GM18517 (cell line): ENCODE results near the gene FBXL17.

Source experiments
- ATAC-seq: cut with Tn5 transposase; IDR thresholded peaks from one replicate; pipeline ENCODE4 v1.9.1; 2021; ENCODE audit warnings: mild to moderate bottlenecking, moderate library complexity; ENCODE audit not compliant: unreplicated experiment

FBXL17 gene

DNA sequence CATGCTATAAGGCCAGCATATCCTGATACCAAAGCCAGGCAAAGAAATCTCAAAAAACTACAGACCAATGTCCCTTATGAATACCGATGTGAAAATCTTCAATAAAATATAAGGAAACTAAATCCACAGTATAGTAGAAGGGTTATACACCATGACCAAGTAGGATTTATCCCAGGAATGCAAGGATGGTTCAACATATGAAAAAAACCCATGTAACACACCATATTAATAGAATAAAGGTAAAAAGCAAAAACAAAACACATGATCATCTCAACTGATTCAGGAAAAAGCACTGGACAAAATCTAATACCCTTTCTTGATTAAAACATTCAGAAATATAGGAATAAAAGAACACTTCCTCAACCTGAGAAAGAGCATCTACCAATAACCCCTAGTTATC, 6.1 kb downstream of the FBXL17 start:
- ATAC-seq: no peak

DNA sequence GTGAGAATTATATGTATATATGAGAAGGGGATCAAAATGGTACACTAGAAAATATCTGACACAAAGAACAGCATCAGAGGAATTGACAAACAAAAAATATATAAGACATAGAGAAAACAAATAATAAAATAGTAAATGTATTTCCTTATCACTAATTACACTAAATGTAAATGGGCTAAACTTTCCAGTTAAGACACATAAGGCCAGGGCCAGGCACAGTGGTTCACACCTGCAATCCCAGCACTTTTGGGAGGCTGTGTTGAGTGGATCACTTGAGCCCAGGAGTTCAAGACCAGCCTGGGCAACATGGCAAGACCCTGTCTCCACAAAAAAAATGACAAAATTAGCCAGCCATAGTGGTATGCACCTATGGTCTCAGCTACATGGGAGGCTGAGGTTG, 8.5 kb downstream of the FBXL17 start:
- ATAC-seq: no peak

DNA sequence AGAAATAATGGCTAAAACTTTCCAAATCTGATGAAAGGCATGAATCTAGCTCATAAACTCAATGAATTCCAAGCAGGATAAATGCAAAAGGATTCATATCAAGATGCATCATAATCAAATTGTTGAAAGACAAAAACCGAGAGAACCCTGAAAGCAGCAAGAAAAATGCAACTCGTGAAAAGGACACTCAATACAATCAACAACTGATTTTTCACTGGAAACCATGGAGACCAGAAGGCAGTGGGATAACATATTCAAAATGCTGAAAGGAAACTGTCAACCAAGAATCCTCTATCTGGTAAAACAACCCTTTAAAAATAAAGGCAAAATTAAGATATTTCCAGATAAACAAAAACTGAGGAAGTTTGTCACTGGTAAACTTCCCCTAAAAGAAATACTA, 9.5 kb downstream of the FBXL17 start:
- ATAC-seq: no peak

DNA sequence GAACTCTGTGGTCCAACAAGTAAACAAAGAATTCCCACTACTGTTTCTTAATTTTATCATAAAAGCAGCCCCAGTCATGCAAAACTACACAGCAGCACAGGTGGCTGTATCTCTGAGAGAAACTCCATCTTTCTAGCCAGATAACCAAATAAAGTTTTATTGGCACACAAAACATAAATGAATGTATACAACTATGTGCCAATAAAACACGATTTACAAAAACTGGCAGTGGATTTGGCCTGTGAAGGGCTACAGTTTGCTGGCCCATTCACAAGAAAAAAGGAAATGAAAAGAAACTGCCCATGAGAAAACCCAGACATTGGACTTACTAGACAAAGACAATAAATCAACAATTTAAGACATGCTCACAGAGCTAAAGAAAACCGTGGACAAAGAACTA, 10.6 kb downstream of the FBXL17 start:
- ATAC-seq: no peak

DNA sequence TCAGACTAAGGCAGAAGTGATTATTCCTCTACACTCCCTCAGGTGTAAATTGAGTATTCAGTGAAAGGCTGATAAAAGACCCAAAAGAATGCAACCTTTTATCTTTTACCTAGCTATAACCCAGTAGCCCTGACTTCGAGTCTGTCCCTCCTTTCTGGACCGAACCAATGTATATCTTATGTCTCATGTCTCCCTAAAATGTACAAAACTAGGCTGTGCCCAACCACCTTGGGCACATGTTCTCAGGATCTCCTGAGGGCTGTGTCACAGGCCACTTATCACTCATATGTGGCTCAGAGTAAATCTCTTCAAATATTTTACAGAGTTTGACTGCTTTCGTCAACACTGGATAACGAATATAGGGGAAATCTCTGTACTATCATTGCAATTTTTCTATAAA, 12.7 kb downstream of the FBXL17 start:
- no peak for ATAC-seq

DNA sequence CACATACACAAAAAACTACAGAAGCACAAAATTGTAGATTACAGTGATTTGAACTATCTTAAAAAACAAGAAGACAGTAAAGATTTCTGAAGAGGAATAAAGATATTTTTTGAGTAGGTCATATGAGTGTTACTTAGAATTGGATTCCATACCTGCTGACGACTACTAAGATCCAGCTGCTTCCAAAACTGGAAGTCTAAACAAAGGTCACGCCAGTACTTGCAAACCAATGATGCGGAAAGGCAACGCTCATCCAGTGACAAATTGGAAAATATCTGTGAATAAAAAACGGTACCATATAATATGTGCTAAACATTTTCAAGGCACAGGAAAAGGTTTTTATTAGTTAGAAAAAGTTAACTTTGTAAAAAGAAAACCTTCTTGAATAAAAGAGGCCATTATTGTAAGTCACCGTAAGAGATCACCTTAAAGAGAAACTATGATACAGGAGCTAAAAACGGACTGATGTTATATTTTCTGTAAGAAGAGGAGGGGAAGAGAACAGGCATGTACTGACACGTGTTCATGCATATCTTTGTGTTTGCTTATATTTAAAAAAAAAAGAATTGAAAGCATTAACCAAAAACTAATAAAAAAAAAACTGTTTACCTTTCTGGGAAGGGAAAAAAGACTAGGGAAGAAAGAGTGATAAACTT, 14.1 kb downstream of the FBXL17 start:
- ATAC-seq: no peak

DNA sequence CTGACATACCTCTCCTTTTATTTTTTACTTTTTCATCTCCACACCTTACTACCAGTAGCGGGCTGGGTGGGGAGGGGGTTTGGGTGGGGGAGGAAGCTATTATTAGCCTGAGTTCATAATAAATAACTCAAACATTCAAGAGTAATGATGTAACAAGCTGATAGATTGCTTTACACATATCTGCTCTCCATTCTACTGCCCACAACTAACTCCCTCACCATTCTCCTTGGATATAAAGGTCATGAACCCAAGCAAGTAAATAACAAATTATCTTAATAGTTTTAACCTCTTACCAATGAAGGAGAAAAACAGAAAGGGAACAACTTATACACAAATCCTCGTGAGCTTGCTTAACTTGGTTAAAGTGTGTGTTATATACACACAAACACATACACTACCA, 15.4 kb downstream of the FBXL17 start:
- ATAC-seq: no peak

DNA sequence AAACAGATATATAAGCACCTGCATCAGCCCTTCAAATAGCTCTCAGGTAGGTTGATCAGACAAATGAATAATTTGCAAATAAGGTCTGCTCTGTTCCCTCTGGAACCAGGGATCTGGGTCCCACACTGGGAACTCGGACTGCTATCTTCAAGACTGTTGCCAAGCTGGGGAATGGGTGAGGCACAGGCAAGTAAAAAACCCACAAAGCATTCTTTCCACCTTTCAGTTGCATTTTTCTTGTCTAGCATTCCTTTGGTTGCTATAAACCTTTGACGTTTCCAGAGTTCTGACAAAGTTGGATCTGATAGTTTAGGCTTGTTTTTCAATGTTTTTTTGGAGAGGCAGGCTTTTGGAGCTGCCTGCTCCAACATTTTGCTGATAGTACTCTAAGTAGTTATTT, 20.1 kb downstream of the FBXL17 start:
- no peak for ATAC-seq

DNA sequence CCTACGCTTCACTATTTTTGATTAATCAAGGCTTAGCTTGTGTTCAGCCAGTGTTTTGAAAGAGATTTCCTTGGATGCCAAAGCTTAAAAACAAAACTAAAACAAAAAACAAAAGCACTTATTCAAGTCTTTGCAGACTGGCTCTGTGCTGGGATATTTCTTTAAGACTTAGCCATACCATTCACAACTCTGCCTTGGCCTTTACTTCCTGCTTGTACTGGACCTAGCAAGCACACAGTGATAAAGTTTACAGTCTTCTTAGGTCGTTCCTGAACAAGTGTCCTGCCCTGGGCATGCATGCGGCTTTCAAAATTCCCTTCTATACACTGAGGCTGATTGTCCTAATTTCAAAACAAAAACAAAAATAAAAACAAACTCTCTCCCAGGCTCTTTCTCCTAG, 20.7 kb downstream of the FBXL17 start:
- no peak for ATAC-seq

DNA sequence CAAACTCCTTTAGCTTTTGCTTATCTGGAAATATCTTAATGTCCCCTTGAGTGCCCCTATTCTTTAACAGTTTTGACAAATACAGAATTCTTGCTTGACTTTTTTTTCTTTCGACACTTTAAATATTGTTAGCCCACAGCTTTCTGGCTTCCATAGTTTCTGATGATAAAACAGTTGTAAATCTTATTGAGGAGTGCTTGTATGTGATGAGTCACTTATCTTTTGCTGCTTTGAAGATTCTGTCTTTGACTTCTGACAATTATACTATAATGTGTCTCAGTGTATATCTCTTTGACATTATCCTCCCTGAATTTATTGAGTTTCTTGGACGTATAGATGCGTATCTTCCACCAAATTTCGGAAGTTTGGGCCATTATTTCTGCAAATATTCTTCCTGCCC, 21.6 kb downstream of the FBXL17 start:
- ATAC-seq: no peak

DNA sequence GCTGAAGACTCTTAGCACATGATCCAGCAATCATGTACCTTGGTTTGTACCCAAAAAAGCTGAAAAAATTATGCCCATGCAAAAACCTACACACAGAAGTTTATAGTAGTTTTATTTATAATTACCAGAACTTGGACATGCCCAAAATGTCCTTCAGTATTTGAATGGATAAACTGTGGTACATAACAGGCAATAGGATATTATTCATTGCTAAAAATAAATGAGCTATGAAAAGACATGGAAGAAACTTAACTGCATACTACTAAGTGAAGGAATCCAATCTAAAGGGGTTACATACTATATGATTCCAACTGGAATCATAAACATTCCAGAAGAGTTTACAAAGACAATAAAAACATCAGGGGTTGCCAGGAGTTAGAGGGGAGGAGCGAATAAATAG, 25.6 kb downstream of the FBXL17 start:
- ATAC-seq: no peak

DNA sequence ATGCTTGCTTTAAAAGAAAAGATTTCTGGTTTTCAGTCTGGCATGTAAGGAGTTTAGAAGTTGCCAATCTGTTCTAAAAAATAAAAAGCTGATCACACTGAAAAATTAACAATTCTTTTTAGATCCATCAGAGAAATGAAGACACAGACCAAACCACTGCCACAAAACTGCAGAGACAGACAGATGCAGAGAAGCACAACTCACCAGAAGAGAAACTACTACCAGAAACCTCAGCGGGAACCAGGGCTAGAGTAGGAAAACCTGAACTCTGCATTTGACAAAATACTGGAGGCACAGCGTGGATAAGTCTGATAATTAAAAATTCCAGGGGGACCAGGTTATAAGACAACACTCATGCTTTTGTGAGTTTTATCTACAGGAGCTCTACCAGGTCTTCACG, 28.8 kb downstream of the FBXL17 start:
- ATAC-seq: no peak

DNA sequence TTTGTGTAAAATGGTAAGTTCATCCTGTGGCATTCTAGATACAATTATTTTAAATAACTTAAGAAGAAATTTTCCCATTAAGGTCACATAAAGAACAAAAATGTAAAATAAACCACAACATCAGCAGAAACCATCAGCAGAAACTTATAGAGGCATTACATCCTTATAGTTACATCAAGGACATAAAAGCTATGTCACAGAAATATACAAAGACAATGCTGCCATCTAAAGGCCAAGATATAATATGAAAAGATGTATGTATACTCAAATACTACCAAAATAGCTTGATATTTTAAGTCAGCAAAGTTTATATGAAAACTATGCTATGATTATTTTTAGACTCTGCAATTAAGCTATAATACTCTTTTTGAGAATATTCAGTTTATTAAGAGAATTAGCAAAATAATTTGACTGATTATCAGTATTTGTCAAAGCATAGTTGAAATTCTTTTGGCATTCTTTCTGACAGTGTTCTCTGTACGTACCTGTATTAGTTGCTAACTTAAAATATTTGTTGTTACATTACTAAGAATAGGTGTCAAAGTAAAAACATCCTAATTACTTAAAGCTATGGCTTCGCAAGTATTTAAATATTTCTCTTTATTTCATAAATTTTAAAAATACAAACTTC, 36.2 kb downstream of the FBXL17 start:
- ATAC-seq: peak; percentile 87

DNA sequence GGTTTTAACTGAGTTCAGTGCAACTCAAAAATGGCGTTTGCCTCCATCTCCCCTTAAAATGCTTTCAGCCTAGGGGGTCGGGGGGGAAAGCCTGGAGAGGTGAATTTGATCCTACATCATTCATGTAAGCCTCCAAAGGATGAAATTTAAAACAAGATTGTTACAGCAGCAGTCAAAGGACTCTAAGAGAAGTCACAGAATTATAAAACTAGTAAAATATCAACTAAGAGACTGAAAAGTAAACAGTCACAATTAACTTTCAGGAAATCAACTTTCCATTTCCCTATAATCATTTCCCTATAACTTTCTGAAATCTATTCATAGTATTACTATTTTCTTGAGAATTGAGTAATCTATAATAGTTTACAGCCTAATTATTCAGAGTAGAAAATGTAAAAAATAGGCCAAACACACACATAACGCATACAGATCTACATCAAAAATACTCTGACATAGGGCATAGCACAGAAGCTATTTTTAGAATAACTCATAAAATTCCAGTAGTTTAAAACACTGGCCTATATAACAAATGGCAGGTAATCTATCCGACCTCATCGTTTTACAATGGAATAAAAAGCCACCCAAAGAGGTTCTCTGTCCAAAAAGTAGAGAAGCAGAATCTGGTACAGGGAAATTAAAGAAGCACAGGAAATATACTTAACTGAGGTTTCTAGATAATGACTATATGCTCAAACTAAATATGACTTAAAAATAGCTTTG, 37.6 kb downstream of the FBXL17 start:
- ATAC-seq: no peak

DNA sequence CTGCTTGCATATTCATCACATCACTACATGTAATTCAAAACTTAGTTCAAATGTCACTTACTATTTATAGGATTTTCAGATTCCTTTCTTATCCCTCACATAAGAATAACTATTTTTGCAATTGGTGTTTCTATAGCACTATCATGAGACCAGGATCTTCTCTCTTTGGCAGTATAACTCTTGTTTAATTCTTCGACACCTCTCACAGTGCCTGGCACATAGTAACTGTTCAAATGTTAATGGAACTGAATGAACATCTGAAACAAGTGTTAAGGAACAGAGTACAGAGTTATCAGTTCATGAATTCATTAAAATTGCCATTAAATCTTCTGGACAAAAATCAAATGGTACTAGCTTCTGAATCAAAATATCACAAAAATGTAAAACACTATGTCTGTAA, 40.0 kb downstream of the FBXL17 start:
- ATAC-seq: no peak

DNA sequence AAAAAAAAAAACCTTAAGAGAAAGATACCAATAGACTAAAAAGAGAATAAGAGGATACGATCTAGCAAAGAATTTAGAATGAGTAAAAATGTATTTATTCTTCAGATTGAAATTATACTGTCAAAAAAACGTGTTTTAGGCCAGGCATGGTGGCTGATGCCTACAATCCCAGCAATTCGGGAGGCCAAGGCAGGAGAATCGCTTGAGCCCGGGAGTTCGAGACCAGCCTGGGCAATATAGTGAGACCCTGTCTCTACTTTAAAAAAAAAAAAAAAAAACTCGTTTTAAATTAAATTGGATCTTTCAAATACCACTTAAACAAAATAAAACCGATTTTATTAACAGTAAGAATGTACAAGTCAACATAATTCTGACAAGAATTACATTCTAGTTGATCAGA, 41.8 kb downstream of the FBXL17 start:
- ATAC-seq: no peak

DNA sequence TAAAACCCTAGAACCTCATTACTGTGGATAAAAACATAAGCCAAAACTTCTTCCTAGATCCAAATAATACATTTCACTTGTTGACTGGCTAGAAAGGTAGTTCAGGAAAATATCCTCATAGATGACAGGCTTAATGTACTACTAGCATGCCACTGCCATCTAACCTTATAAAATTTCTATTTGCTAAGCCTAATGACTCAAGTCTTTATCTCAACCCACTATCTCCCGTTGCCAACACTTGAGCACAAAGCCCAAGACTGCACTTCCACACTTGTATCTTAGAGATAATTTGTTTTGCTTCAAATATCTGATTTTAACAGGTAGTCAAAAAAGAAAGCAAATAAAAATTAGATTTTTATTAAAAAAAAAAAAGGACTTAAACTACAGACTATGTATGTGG, 42.7 kb downstream of the FBXL17 start:
- ATAC-seq: no peak

DNA sequence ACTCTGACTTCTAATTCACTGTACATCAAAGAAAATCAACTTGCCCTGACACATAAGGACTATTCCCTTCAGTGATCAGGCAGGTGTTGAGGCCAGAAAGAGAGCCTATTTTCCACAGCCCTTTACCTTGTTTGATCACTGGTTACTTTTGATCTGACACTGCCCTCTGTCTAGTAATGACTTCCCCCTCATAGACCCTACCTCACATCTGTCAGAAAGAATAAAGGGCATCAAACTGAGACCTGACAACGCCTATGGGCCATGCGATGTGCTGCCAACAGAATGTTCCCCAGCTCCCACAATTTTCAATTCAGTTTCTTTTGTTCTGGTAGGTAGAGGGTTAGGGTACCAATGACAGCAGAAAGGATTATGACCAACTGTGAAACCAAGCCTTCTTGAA, 47.7 kb downstream of the FBXL17 start:
- ATAC-seq: no peak

DNA sequence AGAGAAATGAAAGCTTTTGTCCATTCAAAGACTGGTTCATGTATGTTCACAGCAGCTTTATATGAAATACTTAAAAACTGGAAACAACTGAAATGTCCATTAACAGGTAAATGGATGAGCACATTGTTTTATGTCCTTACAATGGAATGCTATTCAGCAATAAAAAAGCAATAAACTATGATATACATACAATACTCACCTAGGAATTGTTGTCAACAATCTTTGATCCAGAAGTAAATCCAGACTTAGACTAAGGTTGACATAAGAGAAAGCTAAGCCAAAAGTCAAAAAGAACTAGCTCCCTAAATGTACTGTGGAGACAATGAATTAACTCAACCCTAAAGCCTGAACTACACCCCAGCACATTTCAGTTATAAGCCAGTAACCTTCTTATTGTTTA, 54.9 kb downstream of the FBXL17 start:
- ATAC-seq: no peak

DNA sequence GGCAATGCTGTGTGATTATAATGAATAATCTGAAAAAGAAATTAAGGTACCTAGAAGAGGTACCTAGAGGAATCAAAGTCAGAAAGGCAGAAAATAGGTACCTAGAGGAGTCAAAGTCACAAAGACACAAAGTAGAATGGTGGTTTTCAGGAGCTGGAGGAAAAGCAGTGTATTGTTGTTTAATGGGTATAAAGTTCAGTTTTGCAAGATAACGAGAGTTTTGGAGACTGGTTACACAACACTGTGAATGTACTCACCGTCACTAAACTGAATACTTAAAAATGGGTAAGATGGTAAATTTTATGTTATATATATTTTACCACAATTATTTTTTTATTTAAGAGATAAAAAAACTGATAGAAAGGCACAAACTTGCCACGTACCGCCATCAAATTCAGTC, 57.0 kb downstream of the FBXL17 start:
- ATAC-seq: no peak

DNA sequence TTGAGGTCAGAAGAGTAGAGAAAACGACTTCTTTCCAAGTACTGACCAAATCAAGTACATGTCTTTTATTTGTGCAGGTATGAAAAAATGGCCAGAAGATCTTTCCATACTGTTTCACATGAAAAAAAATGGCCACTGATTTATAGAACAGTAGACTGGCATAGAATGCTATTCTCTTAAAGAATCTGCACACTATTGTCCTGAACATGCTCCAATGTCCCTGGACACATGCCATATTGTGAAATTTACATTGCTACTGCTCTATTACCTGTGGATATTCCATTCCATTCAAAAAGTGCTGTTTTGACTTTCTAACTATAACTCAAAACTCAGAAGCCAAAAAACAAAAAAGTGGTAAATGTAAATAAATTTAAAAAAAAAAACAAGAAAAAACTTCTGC, 60.6 kb downstream of the FBXL17 start:
- no peak for ATAC-seq

DNA sequence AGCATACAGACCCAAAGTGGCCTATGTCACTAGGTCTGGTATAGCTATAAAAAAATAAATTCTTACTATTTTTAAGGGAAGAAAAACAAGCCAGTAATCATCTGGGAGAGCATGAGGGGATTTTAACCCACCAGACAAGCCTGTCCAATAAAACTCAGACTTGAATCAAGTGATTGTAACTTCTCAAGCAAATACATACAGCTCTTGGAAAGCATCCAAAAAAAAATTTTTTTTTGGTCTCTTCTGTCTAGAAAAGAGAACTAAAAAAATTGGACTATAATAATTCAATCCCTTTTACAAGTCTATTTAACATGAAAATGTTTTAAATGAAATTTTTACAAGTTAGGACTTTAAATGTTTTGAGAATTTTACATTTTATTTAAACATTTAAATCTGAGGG, 61.7 kb downstream of the FBXL17 start:
- ATAC-seq: no peak

DNA sequence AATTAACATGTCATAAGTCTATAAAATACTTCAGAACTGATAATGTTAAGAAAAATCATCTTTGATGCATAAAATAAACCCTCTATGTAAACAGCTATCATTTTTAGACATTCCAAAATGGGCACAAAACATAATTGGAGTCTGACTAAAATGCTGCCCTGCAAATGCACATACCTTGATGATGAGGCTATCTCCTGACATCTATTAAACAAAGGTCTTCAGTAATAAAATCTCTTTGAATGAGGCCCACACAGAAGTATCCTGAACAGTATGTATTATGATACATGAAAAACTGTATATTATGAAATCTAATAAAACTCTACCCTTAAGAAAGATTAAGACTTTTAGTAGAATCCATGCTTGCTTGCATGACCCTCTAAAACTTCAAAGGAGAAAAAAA, 66.1 kb downstream of the FBXL17 start:
- ATAC-seq: no peak
